Motor neuron (in vitro differentiated cells): Measurements from ENCODE around the gene TMEM240. TPM values are rescaled to one million over a fixed set of nuclear protein-coding genes. Genes with fewer than 3 reads are reported as not detected.
"Not testable (repeated sequence)": the region's sequence is repeated elsewhere in the genome, so short reads cannot be mapped to it uniquely, and the experiment has no call there.

Experiments
- ATAC-seq, 8 experiments: fragments of 200-7000 bp; cut with Tn5 transposase; replicated peaks in 6 of 8; 2 replicates each; pipeline ENCODE4 v1.8.0; 2021; ENCODE audit warnings: mild to moderate bottlenecking in 8 of 8, moderate library complexity in 8 of 8
- H3K27ac ChIP-seq, 2 donors: fragments of 250-450 bp; sonication (Bioruptor Pico); 2 replicates each; pipeline ENCODE4 v1.9.0; 2021; ENCODE audit warnings: antibody characterized with exemption in 2 of 2, mild to moderate bottlenecking in 2 of 2, moderate library complexity in 1 of 2
- H3K4me1 ChIP-seq, 2 donors: fragments of 250-450 bp; sonication (Bioruptor Pico); replicated peaks in 1 of 2; 2 replicates each; pipeline ENCODE4 v1.6.1; 2021; ENCODE audit warnings: antibody characterized with exemption in 2 of 2, mild to moderate bottlenecking in 2 of 2, moderate library complexity in 1 of 2
- H3K4me3 ChIP-seq, 5 donors: fragments of 250-450 bp; sonication (Bioruptor Pico); 2 replicates each; pipeline ENCODE4 v1.9.0; 2021; ENCODE audit warnings: antibody characterized with exemption in 5 of 5, mild to moderate bottlenecking in 5 of 5, moderate library complexity in 4 of 5
- WGBS, 10 experiments: fragments of 450-650 bp; shearing (Covaris generic); methylation state at CpG; one replicate each; pipeline ENCODE4 v1.0.0; 2022; 5-methylcytosine and 5-hydroxymethylcytosine counted together
- in situ Hi-C, 9 experiments: fragments of 400-800 bp; cut with MboI; loops; one replicate each; pipeline ENCODE4 v1.15.0; 2021; ENCODE audit warnings: low sequenced_read_pairs in 9 of 9, low pct_unique_long_range_greater_than_20kb in 2 of 9; ENCODE audit not compliant: unreplicated experiment in 9 of 9
- total RNA-seq, 8 experiments: library from RNA; unstranded; fragments of 300-600 nt; gene quantifications; 2 replicates each; pipeline versions ENCODE4 v1.2.3 to v1.2.4, GENCODE V29; 2022

Gene TMEM240
- total RNA-seq, 8 experiments from 2014 or later: 0.61 to 14.0 (median 10.5) TPM

GRCh38 chr1:1510912-1511532 is 29.4 kb downstream of the TMEM240 start:
- in situ Hi-C loops: no loop called here
- WGBS, 10 experiments: 0 to 36% (median 21%) methylated on average over 2 to 16 of the region's 17 CpGs; no CpG with 5 or more reads in 2 of the 10 experiments
- no peak for ATAC-seq

GRCh38 chr1:1509465-1509850 is 31.0 kb downstream of the TMEM240 start:
- H3K4me3 ChIP-seq, ATAC-seq, H3K27ac ChIP-seq, in situ Hi-C loops: not testable (repeated sequence)
- peaks cover 14 to 20% of the 10 kb centered on the region in 2 donors for H3K4me1 ChIP-seq
- WGBS, 10 experiments: 90 to 100% methylated on average over 1 to 2 of the region's 21 CpGs; no CpG with 5 or more reads in 8 of the 10 experiments

More at GRCh38 chr1:1510912-1511532, 29.4 kb downstream of the TMEM240 start:
- Histone ChIP-seq H3K4me3 (peak overlapping the region; percentile 57 to 73 (median 68)), H3K27ac (peak overlapping the region; percentile 83 to 92), H3K4me1 (peaks cover 8 to 9% of the 10 kb centered on the region in 2 donors)

DNA sequence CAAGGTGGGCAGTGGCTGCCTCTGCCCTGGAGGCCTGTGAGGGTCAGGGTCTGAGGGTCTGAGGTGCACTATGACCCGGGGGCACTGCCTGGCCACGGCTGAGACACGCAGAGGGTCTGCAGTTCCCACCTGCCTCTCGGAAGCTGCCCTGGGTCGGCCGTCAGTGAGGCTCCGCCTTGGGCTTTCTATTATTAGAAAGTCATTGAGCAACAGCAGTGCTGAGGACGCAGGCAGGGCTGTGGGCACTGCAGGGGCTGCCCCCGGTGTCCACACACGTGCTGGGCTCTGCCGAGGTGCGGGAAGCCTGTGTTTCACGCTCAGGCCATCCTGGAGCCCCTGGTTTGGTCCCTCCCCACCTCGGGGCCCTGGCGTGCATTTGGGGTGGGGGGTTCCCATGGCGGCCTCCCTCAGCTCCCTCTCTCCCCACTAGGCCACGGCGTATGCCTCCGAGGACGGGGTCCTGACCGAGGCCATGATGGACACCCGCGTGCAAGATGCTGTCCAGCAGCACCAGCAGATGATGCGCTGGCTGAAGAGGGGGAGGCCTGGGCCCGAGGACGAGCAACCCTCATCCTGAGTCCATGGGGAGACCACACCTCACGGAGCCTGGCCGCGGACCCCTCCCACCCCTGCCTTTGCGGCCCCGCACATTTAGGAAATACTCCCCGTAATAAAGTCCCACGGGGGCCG is 31.5 kb downstream of the TMEM240 start:
- H3K4me3 ChIP-seq, ATAC-seq, H3K27ac ChIP-seq, in situ Hi-C loops: not testable (repeated sequence)
- peaks cover 14 to 22% of the 10 kb centered on the region in 2 donors for H3K4me1 ChIP-seq
- no CpG with 5 or more reads among the region's 34 CpGs for WGBS, 10 experiments

- no peak overlapping the region for H3K27ac ChIP-seq
- peaks cover 13 to 22% of the 10 kb centered on the region in 2 donors for H3K4me1 ChIP-seq
- WGBS, 10 experiments: 60 to 92% (median 88%) methylated on average over 1 to 4 of the region's 4 CpGs
- H3K4me3 ChIP-seq: no peak overlapping the region
- ATAC-seq: no peak
- in situ Hi-C loops: no loop called here
Observed at GRCh38 chr1:1507305-1507704, 33.1 kb downstream of the TMEM240 start.

DNA sequence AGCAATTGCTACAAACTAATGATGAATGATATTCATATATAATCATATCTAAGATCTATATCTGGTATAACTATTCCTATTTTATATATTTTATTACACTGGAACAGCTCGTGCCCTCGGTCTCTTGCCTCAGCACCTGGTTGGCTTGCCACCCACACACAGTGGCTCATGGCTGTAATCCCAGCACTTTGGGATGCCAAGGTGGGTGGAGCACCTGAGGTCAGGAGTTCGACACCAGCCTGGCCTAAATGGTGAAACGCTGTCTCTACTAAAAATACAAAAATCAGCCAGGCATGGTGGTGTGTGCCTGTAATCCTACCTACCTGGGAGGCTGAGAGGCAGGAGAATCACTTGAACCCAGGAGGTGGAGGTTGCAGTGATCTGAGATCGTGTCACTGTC is 34.6 kb downstream of the TMEM240 start:
- WGBS, 10 experiments: 80 to 100% (median 94%) methylated on average over 1 to 5 of the region's 5 CpGs; no CpG with 5 or more reads in 3 of the 10 experiments
- H3K27ac ChIP-seq: peak overlapping the region; percentile 42 to 75
- in situ Hi-C loops, ATAC-seq: not testable (repeated sequence)
- peak overlapping the region in 1 of 5 donors; percentile 2 for H3K4me3 ChIP-seq
- peaks cover 10 to 18% of the 10 kb centered on the region in 2 donors for H3K4me1 ChIP-seq

DNA sequence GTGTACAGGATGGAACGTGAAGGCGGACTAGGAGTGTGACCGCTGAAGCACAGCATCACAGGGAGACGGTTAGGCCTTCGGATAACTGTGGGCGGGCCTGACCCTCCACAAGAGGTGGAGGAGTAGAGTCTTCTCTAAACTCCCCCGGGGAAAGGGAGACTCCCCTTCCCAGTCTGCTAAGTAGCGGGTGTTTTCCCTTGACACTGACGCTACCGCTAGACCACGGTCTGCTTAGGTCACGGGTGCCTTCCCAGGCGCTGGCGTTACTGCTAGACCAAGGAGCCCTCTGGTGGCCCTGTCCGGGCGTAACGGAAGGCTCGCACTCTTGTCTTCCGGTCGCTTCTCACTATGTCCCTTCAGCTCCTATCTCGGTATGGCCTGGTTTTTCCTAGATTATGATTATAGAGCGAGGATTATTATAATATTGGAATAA is 35.0 kb downstream of the TMEM240 start:
- 0 to 100% (median 15%) methylated on average over 1 to 6 of the region's 22 CpGs; no CpG with 5 or more reads in 5 of the 10 experiments for WGBS, 10 experiments
- peak; percentile 63 to 76 (median 70) for ATAC-seq
- in situ Hi-C loops: not testable (repeated sequence)
- H3K4me1 ChIP-seq: peaks cover 7 to 15% of the 10 kb centered on the region in 2 donors
- H3K4me3 ChIP-seq: peak overlapping the region in 1 of 5 donors; percentile 4
- peak overlapping the region; percentile 53 to 75 for H3K27ac ChIP-seq

GRCh38 chr1:1504777-1505365 is 35.6 kb downstream of the TMEM240 start:
- Histone ChIP-seq H3K27ac (peak overlapping the region; percentile 53 to 75), H3K4me3 (peak overlapping the region in 1 of 5 donors; percentile 4), H3K4me1 (peaks cover 7 to 15% of the 10 kb centered on the region in 2 donors)
- peak; percentile 18 to 79 (median 62) for ATAC-seq
- WGBS, 10 experiments: 0 to 88% (median 36%) methylated on average over 2 to 9 of the region's 16 CpGs; no CpG with 5 or more reads in 4 of the 10 experiments
- in situ Hi-C loops: not testable (repeated sequence)

DNA sequence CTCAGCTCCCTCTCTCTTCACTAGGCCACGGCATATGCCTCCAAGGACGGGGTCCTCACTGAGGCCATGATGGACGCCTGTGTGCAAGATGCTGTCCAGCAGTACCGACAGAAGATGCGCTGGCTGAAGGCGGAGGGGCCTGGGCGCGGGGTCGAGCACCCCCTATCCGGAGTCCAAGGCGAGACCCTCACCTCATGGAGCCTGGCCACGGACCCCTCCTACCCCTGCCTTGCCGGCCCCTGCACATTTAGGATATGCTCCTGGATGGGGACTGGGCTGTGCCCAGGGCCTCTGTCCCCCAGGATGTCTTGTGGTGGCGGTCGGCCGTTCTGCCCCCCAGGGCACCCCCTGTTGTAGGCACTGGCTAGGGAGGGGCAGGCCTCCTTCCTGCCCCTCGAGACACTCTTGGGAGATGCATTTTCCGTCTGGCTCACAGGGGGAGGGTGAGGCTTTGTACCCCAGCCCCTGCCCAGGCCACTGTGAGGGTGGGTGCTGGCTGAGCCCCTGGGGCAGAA is 44.9 kb downstream of the TMEM240 start:
- peak in 5 of 8 experiments; percentile 18 to 40 (median 27) for ATAC-seq
- in situ Hi-C loops, H3K4me1 ChIP-seq, H3K4me3 ChIP-seq, H3K27ac ChIP-seq: not testable (repeated sequence)
- WGBS, 10 experiments: 80 to 100% (median 91%) methylated on average over 1 to 13 of the region's 18 CpGs; no CpG with 5 or more reads in 4 of the 10 experiments

DNA sequence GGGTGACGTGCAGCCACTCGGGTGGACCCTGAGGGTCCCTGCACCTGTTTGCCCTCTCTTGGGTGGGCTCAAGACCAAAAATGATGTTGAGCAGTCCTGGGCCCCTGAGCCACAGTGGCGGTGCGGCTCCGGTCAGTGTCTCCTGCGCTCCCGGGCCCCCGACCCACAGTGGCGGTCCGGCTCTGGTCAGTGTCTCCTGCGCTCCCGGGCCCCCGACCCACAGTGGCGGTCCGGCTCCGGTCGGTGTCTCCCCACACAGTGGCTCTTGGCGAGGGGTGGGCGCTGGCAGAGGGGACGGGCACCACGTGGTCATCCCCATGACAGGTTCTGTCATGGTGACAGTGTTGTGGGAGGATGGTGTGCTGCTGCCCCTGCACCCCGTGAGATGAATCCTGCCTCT is 46.1 kb downstream of the TMEM240 start:
- H3K4me1 ChIP-seq, in situ Hi-C loops, H3K4me3 ChIP-seq, H3K27ac ChIP-seq: not testable (repeated sequence)
- WGBS, 10 experiments: 100% methylated on average over 7 to 9 of the region's 22 CpGs; no CpG with 5 or more reads in 8 of the 10 experiments
- peak in 1 of 8 experiments; percentile 3 for ATAC-seq

GRCh38 chr1:1491601-1492000 is 48.8 kb downstream of the TMEM240 start:
- no peak overlapping the region for H3K4me3 ChIP-seq
- in situ Hi-C loops: no loop called here
- no peak overlapping the region for H3K27ac ChIP-seq
- H3K4me1 ChIP-seq: no peaks in the 10 kb centered on the region
- WGBS, 10 experiments: 87 to 100% (median 96%) methylated on average over 2 to 10 of the region's 10 CpGs; no CpG with 5 or more reads in 3 of the 10 experiments
- no peak for ATAC-seq

DNA sequence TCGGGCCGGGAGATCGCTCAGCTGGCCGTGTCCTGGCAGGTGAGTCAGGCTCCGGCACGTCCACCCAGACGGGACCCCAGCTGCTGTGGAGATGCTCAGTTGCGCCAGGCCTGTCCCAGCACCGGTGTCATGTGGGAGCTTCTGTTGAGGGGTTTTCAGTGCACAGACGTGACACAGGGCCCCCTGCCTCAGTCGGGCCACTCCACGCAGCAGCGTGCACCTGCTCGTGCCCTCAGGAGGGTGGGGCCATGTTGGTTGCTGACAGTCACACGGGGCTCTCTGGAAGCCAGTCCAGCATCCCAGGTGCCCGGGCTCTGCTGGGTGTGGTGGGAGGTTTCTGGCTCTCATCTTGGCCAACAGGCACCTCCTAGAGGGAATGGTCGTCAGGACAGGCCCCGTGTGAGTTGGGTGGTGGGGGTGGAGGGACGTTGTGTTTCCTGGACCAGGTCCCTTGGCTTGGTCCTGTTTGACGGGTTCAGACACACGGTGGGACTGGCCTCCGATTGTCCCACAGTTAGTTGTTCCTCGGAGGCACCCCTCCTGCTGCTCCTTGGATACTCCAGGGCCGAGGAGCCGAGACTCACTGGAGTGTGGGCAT is 49.7 kb downstream of the TMEM240 start:
- H3K27ac ChIP-seq: no peak overlapping the region
- no peak overlapping the region for H3K4me3 ChIP-seq
- WGBS, 10 experiments: 89 to 100% (median 96%) methylated on average over 1 to 11 of the region's 25 CpGs; no CpG with 5 or more reads in 5 of the 10 experiments
- in situ Hi-C loops: no loop called here
- ATAC-seq: no peak
- H3K4me1 ChIP-seq: no peaks in the 10 kb centered on the region

DNA sequence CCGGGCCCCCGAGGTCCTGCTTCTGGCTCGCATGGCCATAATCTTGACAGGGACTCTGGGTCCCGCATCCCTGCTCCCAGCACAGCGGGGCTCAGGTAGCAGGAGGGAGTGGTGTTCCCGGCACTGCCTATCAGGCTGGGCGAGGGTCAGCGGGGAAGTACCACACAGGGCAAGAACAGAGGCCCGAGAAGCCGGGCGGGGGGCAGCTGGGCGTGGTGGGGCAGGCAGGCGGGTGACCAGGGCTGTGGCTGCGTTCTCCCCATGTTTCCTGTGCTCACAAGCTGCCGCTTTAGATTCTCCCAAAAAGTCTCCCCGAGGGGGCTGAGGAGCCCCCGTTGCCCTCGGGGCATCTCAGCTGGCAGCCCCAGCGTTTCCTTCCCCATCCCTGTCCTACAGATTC is 50.6 kb downstream of the TMEM240 start:
- no peak for ATAC-seq
- no peaks in the 10 kb centered on the region for H3K4me1 ChIP-seq
- H3K27ac ChIP-seq: no peak overlapping the region
- 93 to 100% (median 100%) methylated on average over 1 to 8 of the region's 19 CpGs; no CpG with 5 or more reads in 7 of the 10 experiments for WGBS, 10 experiments
- no peak overlapping the region for H3K4me3 ChIP-seq
- in situ Hi-C loops: no loop called here
